GM19438 (cell line): ENCODE results near the gene SNX5.
"Not testable (repeated sequence)": the region's sequence is repeated elsewhere in the genome, so short reads cannot be mapped to it uniquely, and the experiment has no call there.

Experiments used
- ATAC-seq: cut with Tn5 transposase; IDR thresholded peaks from one replicate; pipeline ENCODE4 v1.9.1; 2021; ENCODE audit warnings: low read depth; ENCODE audit not compliant: unreplicated experiment

Gene SNX5

DNA sequence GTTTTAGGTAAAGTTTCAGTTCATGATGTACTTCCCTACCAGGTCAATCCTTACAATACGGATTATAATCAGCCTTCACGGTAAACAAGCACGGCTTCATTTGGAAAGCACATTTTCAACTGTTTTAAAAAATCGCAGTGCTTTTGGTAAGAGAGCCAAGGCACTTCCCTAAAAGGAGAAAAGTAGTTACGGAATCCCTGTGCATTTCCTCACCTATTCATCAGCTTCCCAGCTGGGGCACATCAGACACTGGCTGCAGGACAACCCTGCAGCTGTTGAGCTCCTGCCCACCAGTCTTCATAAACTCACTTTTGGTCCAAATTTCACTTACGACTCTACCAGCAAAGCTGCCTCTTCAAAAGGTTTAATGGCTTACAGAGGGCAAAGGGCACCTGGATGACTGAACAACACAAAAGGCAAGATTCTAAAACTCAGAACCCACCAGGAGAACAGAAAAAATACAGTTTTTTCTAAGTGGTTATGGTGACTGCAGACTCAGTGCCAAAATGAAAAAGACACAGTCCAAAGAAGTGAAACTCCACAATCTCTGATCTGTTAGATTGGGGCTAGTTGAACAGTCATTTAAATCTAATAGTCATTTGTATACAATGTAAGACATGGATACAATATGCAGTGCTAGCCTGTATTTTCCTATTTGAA, 7.5 kb downstream of the SNX5 start:
- ATAC-seq, result no peak

DNA sequence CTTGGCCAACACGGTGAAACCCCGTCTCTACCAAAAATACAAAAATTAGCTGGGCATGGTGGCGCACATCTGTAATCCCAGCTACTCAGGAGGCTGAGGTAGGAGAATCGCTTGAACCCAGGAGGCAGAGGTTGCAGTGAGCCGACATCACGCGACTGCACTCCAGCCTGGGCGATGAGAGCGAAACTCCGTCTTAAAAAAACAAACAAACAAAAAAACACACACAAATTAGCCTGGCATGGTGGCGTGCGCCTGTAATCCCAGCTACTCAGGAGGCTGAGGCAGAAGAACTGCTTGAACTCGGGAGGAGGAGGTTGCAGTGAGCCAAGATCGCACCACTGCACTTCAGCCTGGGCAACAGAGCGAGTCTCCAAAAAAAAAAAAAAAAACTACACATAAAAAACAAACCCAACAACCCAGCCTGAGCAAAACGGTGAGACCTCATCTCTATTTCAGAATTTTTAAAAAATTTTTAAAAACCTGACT, 8.2 kb downstream of the SNX5 start:
- not testable (repeated sequence) for ATAC-seq

DNA sequence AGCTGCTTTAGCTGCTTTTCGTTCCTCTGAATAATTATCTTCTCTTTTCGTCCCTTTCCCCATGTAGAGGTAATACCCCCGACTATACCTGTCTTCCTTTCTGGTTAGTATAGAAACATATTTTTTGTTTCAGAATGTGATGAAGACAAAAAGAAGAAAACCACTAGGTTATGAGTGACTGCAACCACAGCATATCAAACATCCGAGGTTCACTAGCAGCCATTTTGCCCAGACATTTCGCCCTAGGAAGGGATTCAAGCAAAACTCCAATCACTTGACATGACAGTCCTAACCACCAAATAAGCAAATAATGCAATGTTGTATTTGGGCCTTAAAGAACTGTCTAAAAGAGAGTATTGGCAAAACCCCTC, 9.4 kb downstream of the SNX5 start:
- peak; percentile 22 for ATAC-seq

DNA sequence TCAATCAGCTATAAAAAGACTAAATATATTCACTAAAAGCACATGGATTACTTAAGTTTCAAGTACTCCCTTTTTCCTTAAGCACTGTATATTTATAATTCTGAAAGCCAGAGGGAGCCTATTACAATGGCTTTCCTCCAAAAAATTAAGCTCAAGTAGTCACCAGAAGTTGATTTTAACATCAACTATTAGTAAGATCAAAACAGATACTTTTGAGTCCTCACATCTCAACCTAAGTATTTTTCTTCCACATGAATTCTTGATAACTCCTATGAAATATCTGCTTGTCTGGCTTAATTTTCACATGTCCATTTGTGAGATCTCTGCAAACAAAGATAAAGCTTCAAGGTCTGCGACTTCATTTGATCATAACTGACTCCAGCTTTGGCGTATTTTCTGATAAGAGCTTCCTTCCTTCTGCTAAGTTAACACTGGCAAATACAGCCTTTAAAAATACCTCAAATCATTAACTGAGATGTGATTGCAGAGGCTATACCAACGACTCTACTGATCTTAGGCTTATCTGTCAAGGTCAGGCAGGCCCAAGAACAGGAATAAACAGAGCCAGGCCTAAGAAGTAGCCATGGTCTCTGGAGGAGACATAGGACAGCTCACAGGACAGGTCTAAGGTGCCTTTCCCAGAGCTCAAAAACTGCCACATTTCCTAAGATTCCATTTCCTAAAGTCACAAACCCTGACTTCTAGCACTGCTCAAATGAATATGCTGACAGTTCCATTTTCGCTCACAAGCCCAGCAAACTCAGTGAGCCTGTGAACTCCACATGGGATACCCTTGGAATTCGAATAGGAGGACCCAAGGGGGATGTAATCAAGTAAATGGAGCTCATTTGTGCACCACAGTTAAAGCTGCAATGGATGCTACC, 10.0 kb downstream of the SNX5 start:
- ATAC-seq, result no peak

DNA sequence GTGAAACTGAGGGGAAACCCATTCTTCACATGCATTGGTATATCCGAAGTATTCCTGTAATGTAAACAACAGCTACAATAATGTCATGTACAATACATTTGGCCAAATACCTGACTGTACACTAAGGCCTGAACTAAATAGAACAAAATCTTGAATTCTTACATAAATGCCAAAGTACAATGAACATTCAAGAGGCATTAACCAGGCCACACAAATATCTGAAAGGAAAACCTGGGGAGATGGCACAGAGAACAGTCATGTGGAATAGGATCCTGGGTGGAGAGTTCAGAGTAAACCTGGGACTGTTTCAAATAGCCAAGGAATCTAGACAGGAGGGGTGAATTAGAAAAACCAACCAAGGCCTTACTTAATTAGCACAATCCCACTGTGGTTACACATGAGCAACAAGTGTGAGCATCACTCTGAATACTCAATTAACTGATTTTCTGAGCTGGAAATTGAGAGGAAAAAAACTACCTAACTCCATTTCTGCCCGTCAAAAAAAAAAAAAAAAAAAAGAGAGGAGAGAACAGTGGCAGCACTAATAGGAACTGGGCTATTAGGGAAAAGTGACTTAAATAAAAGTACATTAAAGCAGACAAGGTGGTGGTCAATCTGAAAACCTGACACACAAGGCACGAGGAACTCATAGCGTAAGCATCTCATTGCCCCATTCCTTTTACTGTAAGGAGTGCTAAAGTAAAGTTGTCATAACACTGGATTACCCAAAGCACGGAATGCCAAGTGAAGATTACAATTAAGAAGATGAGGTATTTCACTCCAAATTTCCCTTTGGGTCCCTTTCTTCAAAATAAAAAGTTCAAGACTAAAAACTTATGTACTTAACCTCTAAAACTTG, 10.9 kb downstream of the SNX5 start:
- ATAC-seq, result no peak

DNA sequence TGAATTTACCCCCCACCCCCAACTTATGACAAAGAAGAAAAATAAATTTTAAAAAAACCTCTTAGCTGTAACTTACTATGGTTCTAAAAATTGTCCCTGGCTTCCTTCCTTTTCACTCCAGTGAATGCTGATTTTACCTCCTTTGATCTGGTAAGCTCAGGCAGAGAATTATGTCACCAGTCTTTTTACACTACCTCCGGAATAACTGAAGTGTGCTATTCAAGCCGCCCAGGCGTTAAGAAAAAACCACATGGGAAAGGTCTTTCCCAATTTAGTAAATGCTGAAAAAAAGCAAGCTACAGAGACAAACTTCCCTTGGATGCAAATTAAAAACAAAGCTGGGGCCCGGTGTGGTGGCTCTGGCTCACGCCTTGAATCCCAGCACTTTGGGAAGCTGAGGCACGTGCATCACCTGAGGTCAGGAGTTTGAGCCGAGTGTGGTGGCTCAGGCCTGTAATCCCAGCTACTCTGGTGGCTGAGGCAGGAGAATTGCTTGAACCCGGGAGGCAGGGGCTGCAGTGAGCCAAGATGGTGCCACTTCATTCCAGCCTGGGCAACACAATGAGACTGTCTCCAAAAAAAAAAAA, 12.4 kb downstream of the SNX5 start:
- ATAC-seq, result no peak

DNA sequence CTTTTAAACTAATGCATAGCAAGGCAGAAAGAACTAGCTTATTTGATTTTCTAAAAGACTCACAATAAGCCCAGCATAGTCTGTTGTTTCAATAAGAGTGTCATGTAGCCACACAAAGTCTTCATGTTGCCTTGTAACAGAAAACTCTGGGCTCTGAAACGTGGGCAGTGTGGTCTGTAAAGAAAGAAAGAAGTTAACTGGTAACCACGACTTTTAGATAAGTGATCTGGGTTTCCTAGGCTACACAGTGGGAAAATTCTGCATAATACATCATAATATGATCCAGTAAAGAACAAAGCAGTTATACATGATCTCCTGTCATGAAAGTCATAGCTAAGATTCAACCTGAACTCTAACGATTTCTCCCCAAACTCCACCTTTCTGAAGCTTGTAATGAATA, 13.3 kb downstream of the SNX5 start:
- ATAC-seq, result no peak

DNA sequence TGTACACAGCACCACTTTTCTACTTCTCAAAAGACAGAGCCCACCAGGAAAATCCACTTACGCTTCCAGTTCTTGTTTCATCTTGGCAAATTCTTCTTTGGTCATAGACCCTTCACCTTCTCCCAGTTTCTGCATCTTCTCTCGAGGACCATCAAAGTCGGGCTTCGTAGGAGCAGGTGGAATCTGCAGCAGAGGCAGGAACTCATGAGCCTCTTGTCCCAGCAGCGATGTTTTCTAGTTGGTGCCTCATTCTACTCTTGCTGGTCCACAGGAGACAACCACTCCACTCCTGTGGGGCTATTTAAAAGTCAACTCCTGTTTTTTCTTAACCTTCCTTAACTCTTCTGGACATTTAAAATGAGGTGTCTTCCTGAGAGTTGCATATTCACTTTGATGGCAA, 14.7 kb downstream of the SNX5 start:
- no peak for ATAC-seq

DNA sequence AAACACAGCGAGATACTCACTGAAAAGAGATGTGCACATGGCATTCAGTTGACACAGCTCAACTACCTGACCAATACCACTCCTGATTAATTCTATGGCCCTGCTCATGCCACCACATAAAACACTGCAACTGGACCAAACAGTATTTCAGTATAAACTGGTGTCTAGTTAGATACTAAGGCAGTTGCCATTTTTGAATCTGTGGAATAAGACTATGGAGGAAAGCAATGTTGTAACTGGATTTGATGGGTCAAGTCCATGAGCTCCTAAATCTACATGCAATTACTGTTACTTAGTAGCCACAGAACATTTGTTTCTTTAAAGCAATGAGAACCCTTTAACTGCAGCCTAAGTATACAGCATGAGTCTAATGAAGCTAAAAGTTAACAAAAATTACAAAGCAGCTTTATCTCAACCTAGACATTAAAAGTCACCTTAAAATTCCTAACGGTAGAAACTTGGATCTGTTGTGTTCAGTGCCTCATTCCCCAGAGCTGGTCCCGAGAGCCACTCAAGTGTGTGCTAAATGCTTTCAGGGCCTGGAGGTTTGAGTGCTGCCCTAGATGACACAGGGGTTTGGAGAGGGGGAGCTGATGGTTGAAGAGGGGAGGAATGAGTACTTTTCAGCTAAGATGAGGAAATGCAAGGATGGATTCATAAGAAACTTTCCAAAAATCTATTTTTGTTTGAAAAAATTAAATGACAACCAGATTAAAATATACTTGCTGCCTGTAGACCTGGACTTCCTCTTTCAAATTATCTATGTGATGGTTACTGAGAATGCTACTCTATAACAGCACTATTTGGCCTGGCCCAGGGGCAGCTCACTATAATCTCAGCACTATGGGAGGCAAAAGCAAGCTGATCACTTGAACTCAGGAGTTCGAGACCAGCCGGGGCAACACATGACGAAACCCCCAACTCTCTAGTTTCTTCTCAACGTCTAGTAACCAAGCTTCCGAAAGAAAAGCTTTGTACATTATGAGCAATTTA, 15.6 kb downstream of the SNX5 start:
- ATAC-seq, result no peak

DNA sequence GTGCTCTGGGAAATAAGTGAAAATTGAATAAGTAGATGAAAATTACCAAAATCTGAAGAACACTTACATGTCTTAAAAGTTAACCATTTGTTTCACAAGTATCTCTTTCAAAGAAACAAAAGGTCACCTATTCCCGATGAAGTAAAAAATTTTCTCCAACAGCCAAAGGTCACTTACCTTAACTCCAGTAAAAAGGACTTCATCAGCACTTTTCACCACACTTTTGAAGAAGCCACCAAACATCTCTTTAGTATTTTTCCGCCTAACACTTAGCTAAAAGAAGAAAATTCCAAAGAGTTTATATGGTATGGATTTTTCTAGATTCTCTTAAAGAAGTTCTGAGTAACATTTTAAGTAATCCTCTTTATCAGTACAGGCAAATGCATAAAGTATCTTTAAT, 17.3 kb downstream of the SNX5 start:
- no peak for ATAC-seq

DNA sequence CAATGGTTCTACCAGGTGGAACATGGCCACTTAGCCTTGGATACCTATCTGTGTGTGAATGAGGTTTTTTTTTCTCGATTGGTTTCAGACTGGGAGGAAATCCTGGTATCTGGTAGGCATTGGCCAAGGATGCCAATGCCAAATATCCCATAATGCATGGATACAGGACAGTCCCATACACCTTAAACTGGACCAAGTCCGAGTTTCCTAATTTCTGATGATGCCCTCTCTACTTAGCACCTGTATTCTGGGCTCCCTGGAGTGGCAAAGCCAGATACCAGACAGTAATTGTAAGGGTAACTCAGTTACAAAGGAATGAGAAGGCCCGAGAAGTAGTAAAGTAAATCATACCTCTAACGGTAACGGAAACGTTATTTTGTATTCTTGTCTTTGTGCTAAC, 17.9 kb downstream of the SNX5 start:
- ATAC-seq, result no peak

DNA sequence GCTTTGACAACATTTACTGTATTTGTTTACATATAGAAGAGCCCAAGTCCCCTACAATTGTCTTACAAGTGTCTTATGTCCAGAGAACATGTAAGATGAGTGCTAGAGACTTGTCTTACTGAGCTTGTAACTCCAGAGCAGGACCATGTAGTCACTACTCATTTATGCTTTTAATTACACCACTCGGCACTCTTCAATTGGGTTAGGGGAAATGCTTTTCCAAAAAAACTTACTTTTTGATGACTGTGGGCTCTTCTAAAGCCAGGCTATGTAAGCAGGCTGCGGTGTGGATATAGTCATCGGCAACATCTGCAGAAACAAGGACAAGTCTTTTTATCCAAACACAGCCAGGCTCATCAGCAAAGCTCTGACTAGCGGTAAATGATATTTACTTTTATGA, 18.7 kb downstream of the SNX5 start:
- ATAC-seq, result no peak

DNA sequence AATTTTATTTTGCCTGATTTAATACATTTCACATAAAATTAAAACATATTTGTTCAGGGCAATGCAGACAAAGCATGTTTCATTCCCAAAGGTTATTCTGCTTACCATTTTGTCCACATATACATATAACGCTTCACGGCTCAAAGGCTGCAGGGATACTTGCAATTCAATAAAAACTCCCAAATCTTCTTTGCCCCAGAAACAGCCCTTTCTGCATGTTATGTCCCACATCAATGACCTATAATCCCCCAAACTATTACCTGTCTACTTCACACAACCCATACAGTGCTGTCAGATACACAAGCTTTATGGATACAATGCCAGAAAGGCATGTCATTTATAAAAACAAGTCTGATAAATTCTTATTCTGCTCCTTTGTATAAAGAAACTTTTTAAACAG, 20.2 kb downstream of the SNX5 start:
- ATAC-seq, result no peak

DNA sequence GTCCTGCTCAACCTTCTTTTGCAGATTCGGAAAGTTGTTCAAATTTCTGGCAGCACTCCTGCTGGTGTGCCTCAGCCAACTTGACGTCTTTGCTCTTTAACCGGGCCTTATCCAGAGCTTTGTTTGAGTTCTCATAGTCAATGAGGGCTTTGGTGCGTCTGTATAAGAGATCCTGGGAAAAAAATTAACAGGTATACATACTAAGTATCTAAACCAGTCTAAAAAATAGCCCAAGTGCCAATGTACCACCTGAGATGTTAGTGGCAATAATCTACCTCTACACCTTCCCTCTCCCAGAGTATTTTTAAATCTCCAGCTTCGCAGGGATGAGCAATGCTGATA, 21.1 kb downstream of the SNX5 start:
- ATAC-seq, result no peak

DNA sequence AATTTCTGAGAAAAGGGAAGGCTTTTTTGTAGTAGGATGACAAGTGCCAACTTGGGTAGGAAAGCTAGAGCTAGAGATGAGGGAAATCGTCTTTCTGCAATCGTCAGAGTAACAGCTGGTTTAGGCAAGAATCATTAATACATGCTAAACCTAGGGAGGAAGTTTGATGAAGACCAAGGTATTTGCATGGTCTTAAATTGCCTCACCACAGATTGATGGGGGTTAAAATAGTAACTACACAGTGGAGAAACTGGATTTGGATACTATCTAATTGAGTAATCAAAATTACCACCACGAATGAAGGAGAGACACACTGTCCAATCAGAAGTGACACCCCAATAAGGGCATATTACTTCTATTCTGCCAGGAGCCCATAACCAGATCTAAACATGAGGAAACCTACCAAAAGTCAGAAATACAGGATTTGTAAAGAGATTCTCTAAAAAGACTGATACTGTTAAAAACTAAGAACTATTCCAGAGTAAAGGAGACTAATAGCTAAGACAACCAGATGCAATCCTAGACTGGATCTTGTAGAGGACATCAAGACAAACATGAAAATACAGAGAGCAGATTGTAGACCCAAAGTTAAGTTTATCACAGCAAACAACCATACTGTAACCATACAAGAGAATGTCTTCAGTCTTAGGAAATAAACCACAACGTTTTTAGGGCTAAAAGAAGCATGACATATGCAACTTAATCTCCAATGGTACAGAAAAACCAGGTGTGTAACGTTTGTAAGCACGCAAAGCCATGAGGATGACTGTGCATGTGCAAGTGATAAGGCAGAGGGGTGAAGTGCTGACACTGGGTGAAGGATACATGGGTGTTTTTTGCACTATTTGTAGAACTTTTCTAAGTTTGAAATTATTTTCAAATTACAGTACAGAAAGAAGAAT, 21.8 kb downstream of the SNX5 start:
- ATAC-seq, result no peak

DNA sequence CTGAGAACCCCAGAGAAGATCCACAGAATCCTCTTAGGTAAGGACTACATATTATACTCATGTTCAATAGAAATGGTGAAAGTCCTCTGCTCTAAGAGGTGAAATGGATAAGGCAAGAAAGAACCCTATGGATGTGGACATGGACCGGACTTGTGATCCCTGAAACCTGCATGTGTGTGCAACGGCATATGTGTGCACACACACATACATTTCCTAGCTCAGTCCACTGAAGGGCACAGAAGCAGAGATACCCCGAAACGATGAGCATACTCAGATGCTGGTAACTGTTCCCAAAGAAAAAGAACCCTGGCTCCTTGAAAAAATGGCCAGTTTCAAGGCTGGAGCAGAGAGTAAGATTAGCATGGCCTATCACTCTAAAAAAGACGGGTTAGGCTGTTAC, 22.6 kb downstream of the SNX5 start:
- ATAC-seq, result no peak

DNA sequence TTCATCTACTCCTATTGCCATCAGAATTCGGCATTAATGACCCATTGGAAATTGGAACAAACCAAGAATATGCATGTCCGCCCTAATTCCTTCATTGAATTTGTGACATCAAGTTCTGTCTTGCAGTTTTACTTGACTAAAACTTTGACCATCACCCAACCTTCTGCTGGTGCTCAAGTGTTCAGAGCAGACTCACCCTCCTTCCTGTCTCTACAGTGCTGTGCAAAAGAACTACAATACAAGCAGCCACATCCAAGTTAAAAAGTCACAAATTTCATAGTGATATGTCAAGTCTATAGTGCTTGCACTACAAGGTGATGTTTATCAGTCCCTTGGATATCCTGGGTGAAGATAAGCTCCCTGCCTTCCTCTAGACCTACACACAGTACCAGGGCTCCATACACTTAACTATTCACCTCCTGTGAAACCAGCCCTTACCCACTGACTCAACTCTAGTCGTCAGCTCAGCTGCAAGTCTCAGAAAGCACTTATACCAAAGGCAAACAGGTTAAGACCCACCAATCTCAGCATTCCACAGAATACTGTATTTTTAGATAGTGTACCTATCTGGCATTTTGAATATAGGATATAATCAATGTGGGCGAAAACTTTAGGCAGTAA, 23.6 kb downstream of the SNX5 start:
- ATAC-seq, result no peak

DNA sequence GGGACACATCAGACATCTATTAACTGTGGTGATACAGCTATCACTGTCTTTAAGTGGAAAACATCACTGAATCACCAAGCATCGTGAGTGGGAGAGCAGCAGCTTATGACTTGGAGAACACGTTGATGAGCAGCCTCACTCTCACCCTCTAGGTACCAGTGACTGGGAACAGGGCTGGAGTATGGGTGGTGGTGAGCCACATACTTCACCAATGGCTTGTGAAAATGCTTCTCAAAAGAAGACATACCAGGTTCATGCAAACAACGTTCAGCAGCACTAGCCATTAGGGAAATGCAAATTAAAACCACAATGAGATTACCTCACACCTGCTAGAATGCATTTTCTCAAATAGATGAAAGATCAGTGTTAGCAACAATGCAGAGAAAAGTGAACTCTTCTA, 25.3 kb downstream of the SNX5 start:
- peak; percentile 64 for ATAC-seq
